HG03521 (cell line): Measurements from ENCODE around the gene EMID1.

Source experiments
- ATAC-seq: cut with Tn5 transposase; IDR thresholded peaks from one replicate; pipeline ENCODE4 v1.9.1; 2021; ENCODE audit warnings: mild to moderate bottlenecking, moderate library complexity; ENCODE audit not compliant: unreplicated experiment

EMID1 gene

DNA sequence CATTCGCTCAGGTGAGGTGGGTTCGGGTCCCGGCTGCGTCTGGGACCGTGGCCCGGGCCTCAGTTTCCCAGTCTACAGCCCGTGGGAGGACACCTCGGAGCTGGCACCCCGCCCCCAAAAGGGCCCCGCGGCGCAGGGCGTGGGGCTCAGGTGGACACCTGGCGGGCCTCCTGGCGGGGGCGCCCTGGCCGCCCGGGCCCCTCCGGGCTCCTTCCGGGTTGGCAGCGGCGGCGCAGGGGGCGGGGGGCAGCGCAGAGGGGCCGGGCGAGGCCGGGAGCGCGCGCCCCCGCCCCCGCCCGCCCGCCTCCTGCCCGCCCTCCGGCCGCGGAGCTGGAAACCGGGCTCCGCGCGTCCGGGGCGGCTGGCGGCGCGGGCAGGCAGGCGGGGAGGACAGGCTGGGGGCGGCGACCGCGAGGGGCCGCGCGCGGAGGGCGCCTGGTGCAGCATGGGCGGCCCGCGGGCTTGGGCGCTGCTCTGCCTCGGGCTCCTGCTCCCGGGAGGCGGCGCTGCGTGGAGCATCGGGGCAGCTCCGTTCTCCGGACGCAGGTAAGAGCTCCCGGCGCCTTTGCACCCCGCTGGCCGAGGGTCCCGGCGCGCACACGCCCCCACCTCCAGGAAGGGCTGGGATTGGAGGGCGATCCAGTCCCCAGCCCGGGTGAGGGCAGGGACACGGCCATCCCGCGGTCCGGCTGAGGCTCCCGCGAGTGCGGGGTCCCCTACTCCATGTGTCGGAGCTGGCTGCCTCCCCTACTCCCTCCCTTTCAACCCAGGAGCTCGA is at the start of gene EMID1:
Gene EMID1 (plus strand): TSS at position 303 of the 778 bp plus-strand sequence. CDS start 143 bp downstream, at position 446.
- ATAC-seq: no peak

DNA sequence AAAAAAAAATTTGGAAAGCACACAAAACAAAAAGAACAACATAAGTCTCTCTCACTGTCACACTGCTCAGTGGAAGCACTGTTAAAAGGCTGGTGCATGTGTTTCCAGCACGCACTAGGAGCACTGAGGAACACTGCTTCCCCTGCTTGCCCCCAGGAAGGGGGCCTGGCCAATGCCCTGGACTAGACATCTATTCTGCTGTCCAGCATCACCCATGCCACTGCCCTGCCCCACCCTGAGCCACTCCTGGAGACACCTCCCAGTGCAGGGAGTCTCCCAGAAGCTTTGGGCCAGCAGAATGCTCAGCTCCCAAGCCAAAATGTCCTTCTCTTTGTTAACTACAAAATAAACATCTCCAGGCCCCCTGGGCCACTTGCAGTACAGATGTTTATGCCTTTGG is 49.7 kb upstream of the EMID1 start:
- ATAC-seq: no peak

DNA sequence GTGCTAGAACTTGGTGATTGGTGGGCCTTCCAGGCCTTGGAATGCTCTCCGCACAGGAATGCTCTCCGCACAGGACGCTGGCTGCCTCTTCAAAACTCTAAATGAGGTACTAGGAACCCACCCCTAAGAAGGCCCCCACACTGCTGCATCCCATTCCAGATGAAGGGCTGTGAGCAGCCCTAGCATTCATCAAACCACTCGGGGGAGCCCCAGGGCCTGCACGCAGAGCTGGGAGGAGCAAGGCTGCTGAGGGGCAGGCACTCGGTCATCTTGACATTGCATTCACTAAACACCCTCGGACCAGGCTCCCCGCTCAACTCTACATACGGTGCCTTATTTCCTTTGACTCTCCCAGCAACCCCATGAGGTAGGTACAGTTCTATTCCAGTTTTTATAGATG is 49.2 kb upstream of the EMID1 start:
- no peak for ATAC-seq

DNA sequence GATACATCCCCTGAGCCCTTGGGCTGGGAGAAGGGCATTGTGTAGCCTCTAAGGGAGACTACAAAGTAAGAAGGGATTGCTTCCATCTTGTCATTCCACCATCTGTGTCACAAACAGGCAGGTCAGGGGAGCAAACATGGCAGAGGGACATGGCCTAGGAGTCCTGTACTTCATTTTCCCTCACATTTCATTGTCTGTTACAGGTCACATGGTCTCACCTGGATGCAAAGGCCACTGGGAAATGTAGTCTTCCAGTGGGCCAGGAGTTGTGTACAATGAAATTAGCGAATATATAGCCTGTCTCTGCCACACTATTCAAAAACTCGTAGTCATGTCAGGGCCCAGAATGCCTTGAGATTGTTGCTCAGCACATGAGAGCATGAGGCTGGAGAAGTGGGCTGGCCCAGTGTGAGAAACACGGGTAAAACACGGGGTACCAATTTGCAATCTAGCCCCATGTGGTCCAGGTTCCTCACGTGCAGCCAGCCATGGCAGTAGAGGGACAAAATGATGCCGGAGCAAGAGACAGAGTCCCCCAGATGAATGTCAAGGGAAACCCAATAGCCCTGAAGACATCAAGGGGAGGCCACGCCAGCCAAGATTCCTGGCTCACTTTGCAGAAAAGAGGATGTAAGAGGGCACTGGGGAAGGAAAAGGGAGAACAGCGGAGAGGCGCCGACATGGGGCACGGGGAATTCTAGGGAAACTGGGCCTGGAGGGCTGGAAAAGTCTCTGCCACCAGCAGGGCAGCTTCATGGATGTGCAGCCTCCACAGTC is 47.7 kb upstream of the EMID1 start:
- ATAC-seq: no peak

DNA sequence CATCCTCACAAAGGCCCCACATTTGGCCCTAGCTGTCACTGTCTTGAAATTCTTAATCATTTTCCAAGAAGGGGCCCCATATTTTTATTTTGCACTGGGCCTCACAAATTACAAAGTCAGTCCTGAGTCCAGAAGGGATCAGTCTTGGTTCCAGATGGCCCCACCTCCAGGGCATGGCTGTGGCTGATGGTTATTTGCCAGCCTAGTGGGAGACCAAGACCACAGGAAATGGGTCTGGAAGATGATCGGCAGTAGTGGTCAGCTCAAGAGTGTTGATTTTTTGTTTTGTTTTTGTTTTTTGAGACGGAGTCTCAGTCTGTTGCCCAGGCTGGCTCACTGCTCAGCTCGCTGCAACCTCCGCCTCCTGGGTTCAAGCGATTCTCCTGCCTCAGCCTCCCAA is 47.1 kb upstream of the EMID1 start:
- ATAC-seq: no peak

DNA sequence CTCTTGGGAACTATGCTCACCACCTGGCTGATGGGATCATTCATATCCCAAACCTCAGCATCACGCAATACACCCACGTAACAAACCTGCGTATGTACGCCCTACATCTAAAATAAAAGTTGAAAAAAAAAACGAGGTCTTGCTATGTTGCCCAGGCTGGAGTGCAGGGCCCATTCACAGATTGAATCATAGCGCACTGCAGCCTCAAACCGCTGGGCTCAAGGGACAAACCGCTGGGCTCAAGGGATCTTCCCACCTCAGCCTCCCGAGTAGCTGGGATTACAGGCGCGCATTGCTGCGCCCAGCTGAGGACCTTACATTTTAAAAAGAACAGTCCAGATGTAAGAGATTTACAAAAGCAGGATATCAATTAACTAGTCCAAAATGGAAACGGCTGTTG is 41.9 kb upstream of the EMID1 start:
- ATAC-seq: no peak

DNA sequence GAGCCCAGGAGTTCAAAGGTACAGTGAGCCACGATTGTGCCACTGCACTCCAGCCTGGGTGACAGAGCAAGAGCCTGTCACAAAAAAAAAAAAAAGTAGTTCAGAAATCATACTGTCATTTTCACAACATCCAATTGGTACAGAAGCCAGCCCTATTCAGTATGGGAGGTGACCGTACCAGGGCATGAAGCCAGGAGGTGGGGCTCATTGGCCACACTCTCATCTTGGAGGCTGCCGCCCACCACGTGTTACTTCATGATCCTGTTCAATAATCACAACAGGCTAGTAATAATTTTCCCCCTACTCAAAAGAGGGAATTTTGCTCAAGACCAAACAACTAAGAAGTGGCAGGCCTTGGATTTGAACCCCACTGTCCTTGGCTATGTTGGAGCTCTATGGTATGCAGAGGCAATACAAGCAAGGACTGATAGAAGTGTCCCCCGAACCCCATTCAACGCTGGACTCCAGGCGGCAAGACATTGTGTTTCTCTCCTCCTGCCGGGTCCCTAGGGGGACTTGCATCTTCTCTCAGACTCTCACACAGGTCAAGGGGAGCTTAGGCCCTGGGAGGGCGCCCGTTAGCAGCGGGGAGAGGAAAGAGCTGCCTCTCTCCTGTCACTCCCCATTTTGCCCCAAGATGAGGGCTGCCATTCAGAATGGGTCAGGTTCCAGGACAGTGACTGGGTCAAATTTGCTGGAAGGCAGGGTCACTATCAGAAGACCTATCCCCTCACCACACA is 40.2 kb upstream of the EMID1 start:
- no peak for ATAC-seq

DNA sequence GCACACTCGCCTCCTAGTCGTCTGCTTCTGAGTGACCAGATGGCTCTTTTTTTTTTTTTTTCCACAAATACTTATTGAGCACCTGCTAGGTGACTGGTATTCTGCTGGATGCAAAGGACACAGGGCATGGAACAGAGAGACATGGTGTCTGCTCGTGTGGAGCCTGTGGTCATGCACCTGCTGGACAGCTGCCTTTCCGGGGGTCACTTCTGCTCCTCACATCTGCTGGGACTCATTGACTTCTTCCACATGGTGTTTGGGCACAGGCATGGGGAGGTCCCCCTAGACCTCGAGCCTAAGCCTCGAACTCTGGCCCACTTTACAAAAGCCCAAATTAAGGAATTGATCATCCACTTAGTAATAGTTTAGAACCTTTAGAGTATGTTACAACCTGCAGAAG is 39.5 kb upstream of the EMID1 start:
- ATAC-seq: no peak

DNA sequence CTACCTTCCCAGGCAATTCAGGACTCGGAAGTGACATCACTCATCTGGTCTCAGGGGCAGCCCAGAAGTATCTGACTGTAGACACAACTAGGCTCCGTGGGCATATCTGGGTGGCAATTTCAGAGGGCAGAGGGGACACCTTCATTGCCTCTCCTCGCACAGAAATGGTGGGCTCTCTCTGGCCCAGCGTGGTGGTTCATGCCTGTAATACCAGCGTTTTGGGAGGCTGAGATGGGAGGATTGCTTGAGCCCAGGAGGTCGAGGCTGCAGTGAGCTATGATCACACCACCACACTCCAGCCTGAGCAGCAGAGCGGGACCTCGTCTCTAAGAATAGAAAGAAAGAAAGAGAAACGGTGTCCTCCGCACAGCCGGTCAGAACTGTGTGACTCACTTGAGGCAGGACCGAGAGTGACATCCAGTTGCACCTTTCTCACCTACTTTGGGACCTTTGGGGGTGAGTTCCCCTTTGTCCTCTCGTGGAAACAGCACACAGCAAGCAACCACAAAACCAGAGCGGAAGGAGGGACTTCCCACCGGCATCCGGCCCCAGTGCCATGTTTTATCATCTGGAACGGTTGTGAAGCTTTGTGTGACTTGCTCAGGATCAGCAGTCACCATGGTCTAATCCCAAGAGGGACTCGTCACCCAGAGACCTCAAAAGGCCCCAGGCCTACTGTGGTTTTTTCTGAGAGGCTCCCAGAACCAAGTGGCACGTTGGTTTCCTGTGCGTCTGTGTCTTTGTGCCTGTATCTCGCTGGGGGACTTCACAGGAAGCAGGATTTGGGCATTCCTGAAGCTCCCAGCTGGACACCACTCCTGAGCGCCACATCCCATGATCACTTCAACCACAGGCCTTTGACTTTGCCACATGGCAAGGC is 38.4 kb upstream of the EMID1 start:
- peak; percentile 89 for ATAC-seq

DNA sequence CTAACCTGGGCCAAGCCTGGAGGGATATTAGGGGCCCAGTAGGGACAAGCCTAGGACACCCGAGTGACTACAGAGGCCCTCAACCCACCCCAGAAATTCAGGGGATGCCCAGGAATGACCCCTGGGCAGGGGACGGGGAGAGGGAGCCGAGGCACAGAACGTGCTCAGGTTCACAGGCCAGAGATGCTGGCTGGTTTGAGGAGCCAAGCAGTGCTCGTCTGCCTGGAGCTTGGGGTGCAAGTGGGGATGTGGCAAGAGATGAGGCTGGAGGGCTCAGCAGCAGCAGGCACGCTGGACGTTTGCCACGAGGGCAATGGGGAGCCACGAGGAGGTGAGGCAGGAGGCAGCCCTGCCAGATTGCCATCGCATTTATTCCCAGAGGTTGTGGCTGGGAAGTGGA is 34.0 kb upstream of the EMID1 start:
- no peak for ATAC-seq

DNA sequence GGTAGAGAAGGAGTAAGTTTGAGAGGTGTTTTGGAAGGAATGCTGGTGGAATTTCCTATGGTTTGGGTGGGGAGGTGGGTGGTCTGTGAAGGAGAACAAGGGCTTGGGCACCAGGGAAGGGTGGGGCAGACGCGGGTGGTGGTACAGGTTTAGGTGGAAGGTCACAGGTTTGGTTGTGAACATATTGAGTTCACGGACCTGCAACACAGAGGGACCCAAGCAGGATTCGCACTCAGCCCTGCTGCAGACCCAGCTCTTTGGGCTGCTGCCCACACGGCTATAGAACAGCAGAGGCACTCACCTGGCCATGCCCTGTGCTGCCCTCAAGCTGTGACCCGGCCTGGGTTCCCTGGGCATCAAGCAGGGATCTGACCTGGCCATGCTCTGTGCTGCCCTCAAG is 33.5 kb upstream of the EMID1 start:
- ATAC-seq: no peak

DNA sequence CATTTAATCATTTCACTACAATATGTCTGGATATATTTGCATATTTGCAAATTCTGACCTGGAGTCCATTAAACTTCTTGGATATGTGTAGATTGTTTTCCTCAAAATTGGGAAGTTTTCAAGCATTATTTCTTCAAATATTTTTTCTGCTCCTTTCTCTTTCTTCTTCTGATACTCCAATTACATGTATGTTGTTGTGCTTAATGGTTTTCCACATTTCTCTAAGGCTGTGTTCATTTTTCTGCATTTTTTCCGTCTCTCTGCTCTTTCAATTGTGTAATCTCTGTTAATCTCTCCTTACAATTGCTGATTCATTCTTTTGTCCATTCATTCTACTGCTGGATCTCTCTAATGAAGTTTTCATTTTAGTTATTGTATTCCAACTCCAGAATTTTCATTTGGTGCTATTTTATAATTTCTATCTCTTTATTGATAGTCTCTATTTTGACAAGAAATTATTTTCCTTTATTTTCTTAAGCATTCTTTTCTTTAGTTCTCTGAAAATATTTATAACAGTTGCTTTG is 30.3 kb upstream of the EMID1 start:
- no peak for ATAC-seq

DNA sequence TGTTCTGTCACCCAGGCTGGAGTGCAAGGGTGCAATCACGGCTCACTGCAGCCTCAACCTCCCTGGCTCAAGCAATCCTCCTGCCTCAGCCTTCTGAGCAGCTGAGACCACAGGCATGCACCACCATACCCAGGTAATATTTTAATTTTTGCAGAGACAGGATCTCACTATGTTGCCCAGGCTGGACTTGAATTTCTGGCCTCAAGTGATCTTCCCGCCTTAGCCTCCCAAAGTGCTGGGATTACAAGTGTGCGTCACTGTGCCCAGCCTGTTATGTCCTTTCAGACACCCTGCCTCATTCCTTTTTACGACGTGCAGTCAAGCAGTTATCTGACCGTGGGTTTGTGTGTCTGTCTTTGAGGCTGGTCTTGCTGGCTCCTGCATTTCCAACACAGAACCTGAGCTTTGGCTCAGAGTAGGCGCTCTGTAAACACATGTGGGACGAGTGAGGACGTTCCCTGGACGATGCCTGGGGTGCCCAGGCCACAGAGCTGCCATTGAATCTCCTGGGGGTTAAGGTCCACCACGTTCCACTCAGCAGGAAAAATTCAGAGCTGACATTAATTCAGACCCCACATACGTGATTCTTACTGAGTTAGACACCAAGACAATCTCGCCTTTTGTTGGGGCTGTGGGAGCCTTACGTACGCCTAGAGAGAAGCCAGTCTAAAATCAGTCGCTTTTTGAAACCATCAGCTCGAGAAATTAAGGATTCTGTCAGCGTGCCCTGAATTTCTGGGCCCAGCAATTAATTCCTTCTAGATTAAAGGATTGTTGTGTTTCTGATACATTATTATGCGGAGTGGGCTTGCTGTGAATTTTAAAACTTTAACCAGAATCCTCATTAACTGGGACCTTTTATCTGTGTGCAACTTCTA is 21.5 kb upstream of the EMID1 start:
- no peak for ATAC-seq

DNA sequence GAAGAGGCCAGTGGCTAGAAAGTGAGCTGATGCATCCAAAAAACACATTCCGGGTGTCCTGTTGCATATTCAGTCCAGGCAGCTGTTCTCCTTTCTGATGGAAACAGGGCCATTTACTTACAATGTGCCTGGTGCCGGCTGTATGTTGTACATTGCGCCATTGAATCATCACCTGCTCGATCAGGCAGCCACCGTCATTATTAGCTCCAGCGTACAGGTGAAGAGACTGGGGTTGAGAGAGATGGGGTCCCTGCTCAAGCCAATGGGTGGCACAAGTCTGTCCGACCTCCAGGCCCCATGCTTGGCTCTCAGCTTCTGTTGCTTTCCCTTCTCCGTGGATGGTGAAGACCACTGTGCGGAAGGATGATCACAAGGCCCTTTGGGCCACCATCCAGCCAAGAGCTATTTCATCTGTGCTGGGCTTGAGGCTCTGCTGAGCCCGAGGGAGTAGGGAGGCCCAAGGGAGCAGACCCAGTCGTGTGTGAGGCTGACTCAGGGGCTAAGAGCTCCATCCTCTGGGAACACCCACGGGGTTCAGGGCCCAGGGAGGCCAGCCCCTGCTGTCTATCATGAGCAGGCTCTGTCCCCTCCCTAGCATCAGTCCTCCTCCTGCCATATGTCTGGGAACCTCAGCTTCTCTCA is 20.7 kb upstream of the EMID1 start:
- no peak for ATAC-seq

DNA sequence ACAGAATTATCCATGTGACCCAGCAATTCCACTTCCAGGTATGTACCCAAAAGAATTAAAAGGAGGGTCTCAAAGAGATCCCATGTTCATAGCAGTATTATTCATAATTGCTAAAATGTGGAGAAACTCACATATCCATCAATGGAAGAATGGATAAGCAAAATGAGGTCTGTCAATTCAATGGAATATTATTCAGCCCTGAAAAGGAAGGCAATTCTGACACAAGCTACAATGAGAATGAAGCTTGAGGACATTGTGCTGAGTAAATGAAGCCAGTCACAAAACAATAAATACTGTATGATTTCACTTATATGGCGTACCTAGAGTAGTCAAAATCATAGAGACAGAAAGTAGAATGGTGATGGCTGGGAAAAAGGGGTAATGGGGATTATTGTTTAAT is 19.4 kb upstream of the EMID1 start:
- ATAC-seq: no peak

DNA sequence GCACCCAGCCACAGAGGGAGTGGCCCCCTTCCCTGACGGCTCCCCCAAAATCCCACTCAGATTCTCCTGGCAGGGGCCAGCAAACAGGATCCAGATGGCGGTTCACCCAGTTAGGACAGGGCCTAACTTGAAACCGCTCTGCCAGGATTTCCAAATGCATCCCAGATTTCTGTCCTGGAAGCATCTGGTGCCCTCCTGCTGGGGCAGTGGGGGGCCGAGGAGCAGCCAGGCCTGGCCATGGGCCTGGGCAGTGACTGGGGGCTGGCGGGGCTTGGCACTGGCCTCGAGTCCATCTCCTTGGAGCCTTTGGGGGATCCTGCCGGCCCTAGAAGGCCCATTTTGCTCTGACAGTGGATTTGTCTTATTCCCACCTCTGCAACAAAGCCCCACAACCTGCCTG is 17.9 kb upstream of the EMID1 start:
- ATAC-seq: no peak

DNA sequence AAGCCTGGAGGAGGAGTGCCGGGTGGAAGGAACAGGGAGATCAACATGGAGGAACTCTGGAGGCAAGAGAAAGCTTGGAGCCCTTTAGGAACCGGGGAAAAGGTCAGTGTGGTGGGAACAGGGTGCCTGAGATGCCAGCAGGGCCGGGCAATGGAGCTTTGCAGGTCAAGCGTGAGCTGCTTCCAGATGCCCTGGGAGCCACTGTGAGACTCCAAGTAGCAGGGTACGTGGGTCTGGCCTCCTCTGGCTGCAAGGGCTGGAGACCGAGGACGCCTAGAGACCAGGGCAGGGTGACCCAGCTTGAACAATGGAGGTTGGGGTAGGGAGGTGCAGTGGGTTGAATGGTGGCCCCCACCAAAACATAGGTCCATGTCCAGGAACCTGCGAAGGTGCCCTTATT is 15.6 kb upstream of the EMID1 start:
- no peak for ATAC-seq

DNA sequence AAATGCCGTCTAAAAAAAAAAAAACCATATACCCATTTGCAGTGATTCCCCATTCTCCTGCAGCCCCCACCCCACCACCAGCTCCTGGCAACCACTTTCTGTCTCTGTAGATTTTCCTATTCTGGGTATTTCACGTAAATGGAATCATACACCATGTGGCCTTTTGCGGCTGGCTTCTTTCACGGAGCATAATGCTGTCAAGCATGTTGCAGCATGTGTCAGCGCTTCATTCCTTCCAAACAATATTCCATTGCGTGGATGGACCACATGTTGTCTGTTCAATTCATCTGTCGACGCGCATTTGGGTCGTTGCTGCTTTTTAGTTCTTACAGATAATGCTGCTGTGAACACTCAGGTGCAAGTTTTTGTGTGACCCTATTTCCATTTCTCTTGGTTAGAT is 14.8 kb upstream of the EMID1 start:
- ATAC-seq: no peak

DNA sequence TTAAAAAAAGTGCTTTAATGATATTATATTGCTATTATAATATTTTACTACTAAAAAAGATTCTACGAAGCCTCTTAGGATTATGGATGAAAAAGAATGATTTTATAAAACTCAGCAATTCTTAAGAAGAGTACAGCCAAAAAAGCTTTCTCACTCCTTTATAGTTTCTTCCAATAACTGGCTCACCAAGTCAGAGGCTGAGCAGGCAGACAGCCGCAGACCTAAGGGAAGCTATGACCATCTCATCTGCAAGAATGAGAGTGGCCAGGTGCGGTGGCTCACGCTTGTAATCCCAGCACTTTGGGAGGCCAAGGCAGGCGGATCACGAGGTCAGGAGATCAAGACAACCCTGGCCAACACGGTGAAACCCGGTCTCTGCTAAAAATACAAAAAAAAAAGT is 12.7 kb upstream of the EMID1 start:
- no peak for ATAC-seq
